HUES64 (cell line): ENCODE data around the gene PDK2.

Experiments used
- H3K27ac ChIP-seq: 2 replicates; pipeline ENCODE4 v1.7.0; 2013; ENCODE audit warnings: low read depth, low read length, inconsistent platforms
- H3K27me3 ChIP-seq: 2 replicates; pipeline ENCODE4 v1.6.1; 2013; ENCODE audit warnings: mild to moderate bottlenecking, low read length; ENCODE audit not compliant: insufficient read depth
- H3K36me3 ChIP-seq: 2 replicates; pipeline ENCODE4 v1.6.1; 2013; ENCODE audit warnings: mild to moderate bottlenecking, low read length; ENCODE audit not compliant: insufficient read depth
- H3K4me1 ChIP-seq: 2 replicates; pipeline ENCODE4 v1.6.1; 2013; ENCODE audit warnings: mild to moderate bottlenecking, low read length, moderate library complexity; ENCODE audit not compliant: insufficient read depth
- H3K4me3 ChIP-seq: 2 replicates; pipeline ENCODE4 v1.5.1; 2013; ENCODE audit warnings: mild to moderate bottlenecking, low read length, moderate library complexity
- H3K9ac ChIP-seq: 2 replicates; pipeline ENCODE4 v1.6.1; 2013; ENCODE audit warnings: mild to moderate bottlenecking, low read depth, low read length
- H3K9me3 ChIP-seq: 2 replicates; pipeline ENCODE4 v1.6.1; 2013; ENCODE audit warnings: low read depth, low read length; ENCODE audit not compliant: insufficient read depth
- WGBS: fragments of 150-250, 120-280 bp; methylation state at CpG from one replicate; pipeline ENCODE4 v1.1.7; 2013; ENCODE audit warnings: missing lambda C conversion rate; 5-methylcytosine and 5-hydroxymethylcytosine counted together

PDK2 gene

DNA sequence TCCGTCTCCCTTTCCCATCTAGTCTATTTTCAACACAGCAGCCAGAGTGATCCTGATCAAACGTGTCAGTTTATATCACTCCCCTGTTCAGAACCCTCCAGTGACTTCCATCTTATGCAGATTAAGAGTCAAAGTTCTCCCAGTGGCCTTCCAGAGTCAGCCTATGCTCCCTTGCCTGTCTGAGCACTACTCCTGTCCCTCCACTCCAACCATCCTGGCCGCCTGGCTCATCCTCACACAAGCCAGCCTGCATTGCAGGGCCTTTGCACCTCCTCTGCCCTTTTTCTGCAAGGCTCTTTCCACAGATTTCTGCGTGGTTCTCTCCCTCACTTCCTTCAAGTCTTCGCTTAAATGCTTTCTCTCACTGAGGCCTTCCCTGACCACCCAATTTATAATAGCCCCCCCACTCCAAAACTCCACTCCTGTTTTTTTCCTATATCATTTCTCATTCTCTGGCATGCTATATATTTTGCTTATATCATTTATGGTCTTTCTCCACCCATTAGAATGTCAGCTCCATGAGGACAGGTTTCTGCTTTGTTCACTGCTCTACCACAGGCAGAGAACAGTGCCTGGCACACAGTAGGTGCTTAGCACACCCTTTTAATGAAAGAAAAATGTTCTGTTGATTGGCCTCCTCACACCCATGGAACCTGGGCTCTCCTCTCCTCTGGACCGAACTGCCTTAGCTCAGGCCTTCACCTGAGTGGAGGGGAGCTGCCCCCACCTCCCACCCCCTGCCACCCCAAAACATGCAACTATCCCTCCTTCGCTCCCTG is 25.5 kb downstream of the PDK2 start:
- H3K27ac ChIP-seq = no peak overlapping the region
- no peak overlapping the region for H3K4me3 ChIP-seq
- no peak overlapping the region for H3K9ac ChIP-seq
- WGBS = 87% methylated on average over 7 of the region's 7 CpGs
- peaks cover 28% of the 10 kb centered on the region for H3K4me1 ChIP-seq
- H3K9me3 ChIP-seq = no peaks in the 10 kb centered on the region
- peaks cover 18% of the 10 kb centered on the region for H3K27me3 ChIP-seq
- H3K36me3 ChIP-seq = no peaks in the 10 kb centered on the region

DNA sequence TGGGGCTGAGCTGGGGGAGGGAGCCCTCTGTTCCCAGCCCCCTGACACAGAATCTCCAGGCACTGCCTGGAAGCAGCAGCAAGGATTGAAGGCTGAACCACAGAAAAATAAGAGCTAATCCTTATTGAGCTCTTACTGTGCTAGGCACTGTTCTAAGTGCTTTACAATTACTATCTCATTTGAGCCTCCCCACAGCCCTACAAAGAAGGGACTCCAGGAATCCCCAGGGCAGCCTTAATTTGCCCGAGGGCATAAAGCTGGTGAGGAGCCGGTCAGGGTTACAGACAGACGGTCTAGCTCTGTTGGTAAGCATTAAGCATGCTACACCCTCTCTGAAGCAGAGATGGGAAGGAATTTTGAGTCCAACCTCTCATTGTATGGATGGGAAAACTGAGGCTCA is 27.8 kb downstream of the PDK2 start:
- H3K4me3 ChIP-seq = no peak overlapping the region
- H3K27me3 ChIP-seq = peaks cover 11% of the 10 kb centered on the region; the same call in 1 of the 2 replicates
- H3K9ac ChIP-seq = no peak overlapping the region
- H3K27ac ChIP-seq = no peak overlapping the region
- WGBS = 44% methylated on average over 3 of the region's 3 CpGs
- no peaks in the 10 kb centered on the region for H3K9me3 ChIP-seq
- peaks cover 29% of the 10 kb centered on the region for H3K4me1 ChIP-seq
- H3K36me3 ChIP-seq = no peaks in the 10 kb centered on the region

DNA sequence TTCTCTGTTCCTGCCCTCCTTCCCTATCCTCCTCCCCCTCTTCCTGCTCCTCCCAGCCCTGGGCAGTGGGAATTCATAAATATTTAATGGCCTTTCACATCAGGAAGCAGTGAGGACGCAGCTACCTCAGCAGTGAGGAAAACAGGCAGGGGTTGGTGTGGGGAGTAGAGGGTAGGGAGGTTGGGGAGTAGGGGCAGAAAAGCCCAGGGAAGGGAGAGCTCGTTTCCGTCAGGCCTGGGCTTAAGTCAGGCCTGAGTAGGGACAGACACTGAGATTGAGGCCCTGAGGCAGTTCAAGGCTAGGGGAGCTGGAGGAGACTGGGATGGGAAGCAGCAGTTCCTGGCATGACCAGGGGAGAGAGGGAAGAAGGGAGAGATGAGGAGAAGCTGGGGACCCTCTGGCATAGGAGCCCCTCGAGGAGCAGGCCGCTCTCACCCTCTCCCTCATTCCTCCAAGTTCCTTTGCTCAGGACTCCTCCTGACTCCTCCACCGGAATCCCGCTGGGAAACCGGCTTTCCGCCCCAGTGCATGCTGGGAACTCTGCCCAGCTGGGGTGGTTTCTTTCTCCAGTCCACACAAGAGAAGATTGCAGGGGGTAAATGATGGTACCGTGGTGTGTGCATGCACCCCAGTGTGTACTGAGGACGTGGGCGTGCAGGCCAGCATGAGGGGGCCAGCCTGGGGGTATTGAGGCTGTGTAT is 28.6 kb downstream of the PDK2 start:
- 0 out of 2 replicates have a peak overlapping the region, but pooled peaks have one; percentile 4 for H3K4me3 ChIP-seq
- 24% methylated on average over 12 of the region's 12 CpGs for WGBS
- peaks cover 6% of the 10 kb centered on the region; the same call in 1 of the 2 replicates for H3K27me3 ChIP-seq
- H3K4me1 ChIP-seq = peaks cover 31% of the 10 kb centered on the region
- no peaks in the 10 kb centered on the region for H3K9me3 ChIP-seq
- no peak overlapping the region for H3K9ac ChIP-seq
- no peaks in the 10 kb centered on the region for H3K36me3 ChIP-seq
- H3K27ac ChIP-seq = peak overlapping the region; percentile 27; the same call in 1 of the 2 replicates

DNA sequence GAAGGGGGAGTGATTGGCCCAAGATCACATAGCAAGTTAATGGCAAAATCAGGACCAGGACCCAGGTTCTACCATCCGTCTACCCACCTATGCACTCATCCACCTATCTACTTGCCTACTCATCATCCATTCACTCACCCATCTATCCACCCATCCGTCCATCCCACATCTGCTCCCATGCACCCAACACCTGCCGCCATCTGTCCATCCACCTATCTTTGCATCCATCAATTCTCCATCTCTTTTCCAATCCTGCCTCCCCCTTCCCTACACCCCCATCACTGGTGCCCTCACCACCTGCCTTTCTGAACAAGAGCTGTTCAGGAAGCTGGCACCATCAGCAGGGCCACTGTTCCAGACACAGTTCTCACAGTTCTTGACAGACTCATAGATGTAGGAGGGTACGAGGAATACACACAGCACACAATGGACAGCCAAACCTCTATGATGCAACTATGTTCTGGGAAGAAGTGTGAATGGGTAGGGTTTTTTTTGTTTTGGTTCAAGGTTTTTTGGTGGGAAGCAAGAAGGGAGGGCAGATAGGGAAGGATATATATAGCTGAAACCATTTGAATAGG is 30.4 kb downstream of the PDK2 start:
- peaks cover 31% of the 10 kb centered on the region for H3K4me1 ChIP-seq
- H3K36me3 ChIP-seq = no peaks in the 10 kb centered on the region
- no peak overlapping the region for H3K27ac ChIP-seq
- no peaks in the 10 kb centered on the region for H3K9me3 ChIP-seq
- no peaks in the 10 kb centered on the region; the same call in 1 of the 2 replicates for H3K27me3 ChIP-seq
- no peak overlapping the region for H3K4me3 ChIP-seq
- 95% methylated on average over 4 of the region's 4 CpGs for WGBS
- no peak overlapping the region for H3K9ac ChIP-seq

DNA sequence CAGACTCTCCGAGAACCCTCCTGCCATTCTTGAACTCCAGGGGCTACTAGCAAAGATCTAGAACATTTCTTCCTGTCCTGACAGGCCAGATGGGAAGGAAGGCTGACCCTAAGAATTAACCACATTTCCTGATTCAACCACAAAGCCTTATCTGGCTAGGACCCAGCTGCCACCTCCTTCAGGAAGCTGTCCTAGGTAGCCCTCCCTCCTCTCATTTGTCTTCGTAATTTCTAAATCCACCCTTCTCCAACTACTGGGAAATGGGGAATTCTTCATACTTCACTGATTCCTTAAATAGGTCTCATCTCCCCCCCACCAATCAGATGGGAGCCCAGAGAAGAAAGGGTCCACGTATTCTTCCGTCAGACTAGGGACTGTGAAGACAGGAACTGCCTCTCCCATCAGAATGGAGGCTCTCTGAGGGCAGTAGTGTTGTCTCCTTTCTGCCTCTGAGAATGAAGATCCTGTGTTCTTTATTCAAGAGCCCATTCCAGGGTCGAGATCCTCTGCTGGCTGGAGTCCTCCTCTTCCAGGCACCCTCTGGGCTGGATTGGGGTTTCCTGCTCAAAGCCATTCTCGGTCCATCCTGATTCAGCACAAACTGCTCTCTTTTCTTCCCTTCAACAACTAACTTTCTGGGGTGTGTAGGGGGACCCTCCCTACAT is 32.7 kb downstream of the PDK2 start:
- H3K27me3 ChIP-seq = peaks cover 5% of the 10 kb centered on the region
- no peaks in the 10 kb centered on the region for H3K9me3 ChIP-seq
- 51% methylated on average over 6 of the region's 6 CpGs for WGBS
- no peaks in the 10 kb centered on the region for H3K36me3 ChIP-seq
- no peak overlapping the region; the same call in 1 of the 2 replicates for H3K27ac ChIP-seq
- H3K4me3 ChIP-seq = peak overlapping the region; percentile 25; the same call in 1 of the 2 replicates
- peaks cover 33% of the 10 kb centered on the region for H3K4me1 ChIP-seq
- no peak overlapping the region for H3K9ac ChIP-seq

DNA sequence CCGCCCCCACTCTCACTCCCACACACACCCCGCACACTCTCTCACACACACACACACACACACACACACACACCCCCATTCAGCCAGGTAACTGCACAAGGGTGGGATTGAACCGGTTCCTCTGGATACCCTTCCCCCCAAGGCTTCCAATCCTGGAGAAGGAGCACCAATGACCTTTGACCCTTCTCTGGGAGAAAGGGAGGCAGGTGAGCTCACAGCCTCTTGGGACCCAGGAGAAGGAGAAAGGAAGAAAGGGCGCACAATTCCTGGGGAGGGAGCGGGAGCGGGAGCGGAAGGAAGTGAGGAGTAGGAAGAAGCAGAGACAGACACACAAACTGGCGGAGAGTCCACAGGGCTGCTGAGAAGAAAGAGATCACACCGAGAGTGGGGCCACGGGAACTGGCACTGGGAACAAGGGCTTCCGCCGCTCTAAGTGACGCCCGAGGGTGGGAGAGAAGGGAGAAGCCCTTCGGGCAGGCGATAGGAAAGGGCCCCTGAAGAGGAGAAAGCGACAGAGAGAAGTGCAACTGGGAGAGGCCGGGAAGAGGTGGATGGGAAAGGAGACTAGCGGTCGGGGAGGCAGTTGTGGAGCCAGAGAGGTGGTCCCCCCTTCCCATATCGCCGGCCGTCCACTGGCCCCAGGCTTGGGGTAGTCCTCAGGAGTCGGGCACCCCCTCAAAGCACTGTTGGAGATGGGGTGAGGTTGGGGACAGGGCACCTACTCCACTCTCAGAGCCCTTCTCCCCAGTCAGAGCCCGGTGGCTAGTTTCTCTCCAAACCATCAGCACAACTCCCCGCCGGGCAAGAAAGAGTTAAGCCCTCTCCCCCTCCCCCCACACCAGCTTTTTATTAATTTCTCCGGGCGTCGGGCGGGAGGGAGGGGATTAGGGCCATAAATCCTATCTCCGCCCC is 33.5 kb downstream of the PDK2 start:
- H3K9ac ChIP-seq = peak overlapping the region; percentile 23; the same call in 1 of the 2 replicates
- H3K4me3 ChIP-seq = peak overlapping the region; percentile 62
- H3K27me3 ChIP-seq = peaks cover 5% of the 10 kb centered on the region
- 7% methylated on average over 25 of the region's 32 CpGs for WGBS
- peak overlapping the region; percentile 25; the same call in 1 of the 2 replicates for H3K27ac ChIP-seq
- H3K9me3 ChIP-seq = no peaks in the 10 kb centered on the region
- H3K4me1 ChIP-seq = peaks cover 32% of the 10 kb centered on the region
- no peaks in the 10 kb centered on the region for H3K36me3 ChIP-seq

DNA sequence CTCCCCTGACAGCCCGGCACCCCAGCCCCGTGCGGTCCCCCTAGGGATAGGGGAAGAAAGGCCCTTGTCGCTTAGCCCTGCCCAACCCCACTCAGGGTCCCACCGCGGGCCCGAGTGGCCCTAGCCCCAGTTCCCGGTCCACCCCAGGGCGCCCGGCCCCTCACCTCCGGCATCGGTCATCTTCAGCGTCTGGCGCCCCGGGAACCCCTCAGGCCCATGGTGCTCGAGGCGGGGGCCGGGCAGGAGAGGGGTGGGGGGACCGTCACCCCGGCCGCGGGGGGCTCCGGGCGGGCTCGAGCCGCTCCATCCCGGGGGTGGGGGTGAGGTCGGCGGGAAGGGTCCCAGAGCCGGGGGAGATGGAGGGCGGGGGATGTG is 34.2 kb downstream of the PDK2 start:
- Histone ChIP-seq H3K4me3 (peak overlapping the region; percentile 62), H3K9ac (no peak overlapping the region), H3K4me1 (peaks cover 31% of the 10 kb centered on the region), H3K27ac (no peak overlapping the region), H3K9me3 (no peaks in the 10 kb centered on the region), H3K27me3 (peaks cover 5% of the 10 kb centered on the region), H3K36me3 (no peaks in the 10 kb centered on the region)
- WGBS = 1% methylated on average over 30 of the region's 31 CpGs

DNA sequence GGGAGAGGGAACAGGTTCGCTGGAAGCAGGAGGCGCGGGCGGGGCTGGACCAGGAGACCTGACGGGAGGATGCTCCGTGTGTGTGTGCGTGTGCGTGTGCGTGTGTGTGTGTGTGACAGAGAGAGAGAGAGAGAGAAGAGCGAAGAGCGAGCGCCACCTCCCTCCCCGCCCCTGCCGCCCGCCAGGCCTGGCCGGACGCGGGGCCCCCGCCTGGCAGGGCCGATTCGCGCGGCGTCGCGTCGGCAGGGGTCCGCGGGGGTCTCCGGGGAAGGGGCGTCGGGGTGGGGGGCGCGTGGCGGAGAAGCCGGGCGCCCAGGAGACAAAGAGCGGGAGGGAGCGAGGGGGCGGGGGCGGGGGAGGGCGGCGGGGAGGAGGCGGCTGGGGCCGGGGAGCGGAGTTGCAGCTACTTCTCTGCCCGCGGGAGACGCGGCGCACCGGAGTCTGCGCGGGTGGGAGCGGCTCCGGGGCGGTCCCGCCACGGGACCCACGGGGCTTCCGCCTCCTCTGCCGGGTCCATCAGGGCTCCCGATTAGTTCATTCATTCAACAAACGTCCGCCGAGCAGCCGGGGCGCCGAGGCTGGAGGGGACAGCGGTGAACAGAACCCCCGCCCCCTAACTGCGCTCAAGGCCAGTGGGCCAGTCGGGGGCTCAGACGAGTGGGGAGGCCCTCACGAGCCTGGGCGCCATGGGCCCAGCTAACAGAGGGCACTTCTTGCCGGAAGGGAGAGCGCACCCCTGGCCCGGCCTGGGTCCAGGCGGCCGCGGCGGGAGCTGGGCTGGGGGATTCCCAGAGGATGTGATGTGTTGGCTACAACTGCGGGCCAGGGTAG is 34.8 kb downstream of the PDK2 start, which contains the start of gene SAMD14:
TSS of gene SAMD14 (minus strand) at position 433 of the 831 bp plus-strand sequence. CDS start 5,201 bp downstream, outside the sequence.
- peak within 1 kb of the TSS; percentile 55; the same call in 1 of the 2 replicates for H3K9ac ChIP-seq
- H3K4me1 ChIP-seq = peaks cover 36% of the 10 kb centered on the region
- peak within 1 kb of the TSS; percentile 25; the same call in 1 of the 2 replicates for H3K27ac ChIP-seq
- H3K36me3 ChIP-seq = peaks cover 3% of the 10 kb centered on the region; the same call in 1 of the 2 replicates
- peak within 1 kb of the TSS; percentile 62 for H3K4me3 ChIP-seq
- 1% methylated on average over 73 of the region's 84 CpGs for WGBS
- H3K9me3 ChIP-seq = no peaks in the 10 kb centered on the region
- peaks cover 5% of the 10 kb centered on the region for H3K27me3 ChIP-seq

DNA sequence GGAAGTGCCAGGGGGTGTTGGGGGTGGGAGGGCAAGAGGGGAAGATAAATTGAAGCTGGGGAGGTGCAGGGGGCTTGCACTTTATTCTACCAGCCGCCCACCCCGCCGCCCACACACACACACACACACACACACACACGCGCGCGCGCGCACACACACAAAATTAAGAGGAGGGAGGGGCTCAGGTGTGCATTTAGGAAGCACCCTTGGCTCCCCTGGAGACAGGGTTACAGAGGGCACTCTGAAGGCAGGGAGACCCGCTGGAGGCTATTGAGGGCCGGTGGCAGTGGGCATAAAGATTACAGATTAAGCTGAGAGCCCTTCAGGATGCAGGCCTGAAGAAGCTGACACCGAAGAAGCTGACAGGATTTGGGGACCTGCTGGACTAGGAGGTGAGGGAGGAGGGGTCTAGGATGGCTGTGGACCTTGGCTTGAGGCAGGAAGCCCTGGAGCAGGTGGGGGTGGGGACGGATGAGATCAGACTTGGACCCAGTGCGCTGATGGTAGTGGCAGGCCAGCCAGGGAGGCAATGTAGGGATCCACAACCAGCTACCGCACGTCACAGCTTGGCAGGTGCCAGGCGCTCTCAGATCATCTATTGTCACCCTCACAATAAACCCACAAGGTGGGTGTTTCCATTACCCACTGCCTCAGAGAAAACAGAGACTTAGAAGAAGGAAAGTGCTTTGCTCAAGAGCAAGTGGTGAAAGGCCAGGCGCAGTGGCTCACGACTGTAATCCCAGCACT is 35.6 kb downstream of the PDK2 start:
- peaks cover 7% of the 10 kb centered on the region; the same call in 1 of the 2 replicates for H3K36me3 ChIP-seq
- H3K9ac ChIP-seq = no peak overlapping the region
- H3K27ac ChIP-seq = no peak overlapping the region
- no peaks in the 10 kb centered on the region for H3K9me3 ChIP-seq
- 21% methylated on average over 16 of the region's 19 CpGs for WGBS
- H3K4me1 ChIP-seq = peaks cover 36% of the 10 kb centered on the region
- peak overlapping the region; percentile 62 for H3K4me3 ChIP-seq
- H3K27me3 ChIP-seq = peaks cover 5% of the 10 kb centered on the region
